ENCODE results near the gene RBM5.

The RBM5 gene

DNA sequence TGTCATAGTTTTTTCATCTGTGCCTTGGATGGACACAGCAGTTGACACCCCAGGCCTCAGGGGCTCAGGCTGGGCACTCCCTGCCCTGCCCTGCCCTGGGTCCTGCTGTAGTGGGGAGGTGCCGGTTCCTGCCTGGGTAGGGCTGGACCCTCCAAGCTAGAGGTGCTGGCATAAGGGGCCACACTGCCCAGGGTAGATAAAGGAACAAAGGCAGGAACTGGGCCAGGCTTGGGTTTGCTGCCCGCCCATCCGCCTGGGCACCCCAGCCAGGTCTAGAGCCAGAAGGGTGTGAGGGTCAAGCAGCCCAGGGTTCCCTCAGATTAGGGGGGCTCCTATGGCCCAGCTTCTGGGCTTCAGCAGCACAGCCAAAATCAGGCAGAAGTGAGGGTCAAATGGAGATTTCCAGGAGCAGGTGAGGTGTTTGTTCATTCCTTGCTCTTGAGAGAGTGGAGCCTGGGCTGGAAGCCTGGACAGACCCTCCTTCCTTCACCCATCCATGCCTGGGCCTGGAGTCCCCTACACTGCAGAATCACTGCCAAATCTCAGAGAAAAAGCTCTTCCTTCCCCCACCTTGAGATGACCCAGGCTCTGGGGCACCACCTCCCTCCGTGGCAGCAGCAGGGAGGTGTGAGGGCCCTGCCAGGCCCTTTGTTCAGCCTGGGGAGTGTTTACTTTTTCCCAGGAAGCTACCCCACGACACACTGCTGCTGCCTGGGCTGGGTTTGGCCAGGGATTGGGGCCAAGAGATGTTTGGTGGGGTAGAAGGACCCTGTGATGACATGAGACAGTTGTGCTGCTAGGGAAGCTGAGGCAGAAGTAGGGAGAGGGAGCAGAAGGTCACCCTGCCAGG lies 73.5 kb downstream of the RBM5 start:
- no peak for DNase-seq (ENCODE audit: low read depth)

DNA sequence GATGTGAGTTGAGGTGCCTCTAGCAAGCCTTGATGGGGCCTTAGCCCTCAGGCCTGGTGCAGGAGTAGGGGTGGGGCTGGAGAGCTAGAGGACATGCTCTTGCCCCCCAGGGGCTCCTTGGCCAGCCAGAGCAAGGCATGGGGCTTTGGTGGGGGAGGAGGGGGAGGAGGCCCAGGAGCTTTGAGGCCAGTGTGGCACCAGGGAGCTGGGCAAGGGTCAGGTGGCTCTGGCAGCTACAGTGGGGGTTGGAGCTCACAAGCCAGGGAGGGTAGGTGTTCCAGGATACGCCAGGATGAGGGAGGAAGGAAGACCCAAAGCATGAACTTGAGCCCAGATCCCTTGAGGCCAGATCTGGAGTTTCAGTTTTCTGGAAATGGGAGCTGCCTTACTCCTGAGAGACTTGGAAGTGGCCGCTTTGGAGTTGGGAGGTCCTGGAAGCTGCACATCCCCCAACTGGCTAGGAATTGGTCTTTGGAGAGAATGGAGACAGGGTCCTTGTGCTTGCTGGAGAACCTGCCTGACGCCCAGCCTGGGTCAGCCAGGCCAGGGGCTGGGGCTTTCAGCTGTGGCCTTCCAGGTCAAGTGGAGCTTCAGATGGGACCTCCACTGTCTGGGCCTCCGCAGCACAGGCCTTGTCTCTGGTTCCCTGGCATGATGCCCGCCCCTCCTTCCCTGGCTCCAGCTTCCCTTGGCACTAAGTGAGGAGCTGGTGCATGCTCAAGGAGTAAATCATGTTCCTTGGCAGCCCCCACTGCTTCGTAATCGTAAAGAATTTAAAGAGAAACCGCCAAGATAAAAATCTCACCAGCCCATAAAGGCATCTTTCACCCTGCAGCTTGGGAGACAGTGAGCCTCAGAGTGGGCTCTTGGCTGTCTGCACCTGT lies 75.1 kb downstream of the RBM5 start:
- no peak for DNase-seq (ENCODE audit: low read depth)

DNA sequence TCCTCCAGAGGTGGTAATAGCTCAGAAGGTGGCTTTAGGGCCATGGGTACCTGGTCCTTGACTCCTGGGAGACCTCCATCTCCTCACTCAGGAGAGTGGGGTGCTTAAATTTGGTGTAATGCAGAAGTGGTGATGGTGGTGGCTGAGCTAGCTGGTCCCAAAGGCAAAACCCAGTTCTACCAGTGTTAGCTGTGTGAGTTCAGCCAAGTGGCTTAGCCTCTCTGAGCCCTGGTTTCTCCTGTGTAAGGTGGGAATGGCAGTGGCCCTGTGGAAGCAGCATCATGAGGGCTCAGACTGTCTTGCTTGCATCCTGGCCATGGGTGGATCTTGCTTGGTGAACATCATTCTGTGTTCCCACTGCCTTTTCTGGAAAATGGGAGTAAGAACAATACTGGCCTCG lies 75.8 kb downstream of the RBM5 start:
- DNase-seq (ENCODE audit: low read depth) = no peak

DNA sequence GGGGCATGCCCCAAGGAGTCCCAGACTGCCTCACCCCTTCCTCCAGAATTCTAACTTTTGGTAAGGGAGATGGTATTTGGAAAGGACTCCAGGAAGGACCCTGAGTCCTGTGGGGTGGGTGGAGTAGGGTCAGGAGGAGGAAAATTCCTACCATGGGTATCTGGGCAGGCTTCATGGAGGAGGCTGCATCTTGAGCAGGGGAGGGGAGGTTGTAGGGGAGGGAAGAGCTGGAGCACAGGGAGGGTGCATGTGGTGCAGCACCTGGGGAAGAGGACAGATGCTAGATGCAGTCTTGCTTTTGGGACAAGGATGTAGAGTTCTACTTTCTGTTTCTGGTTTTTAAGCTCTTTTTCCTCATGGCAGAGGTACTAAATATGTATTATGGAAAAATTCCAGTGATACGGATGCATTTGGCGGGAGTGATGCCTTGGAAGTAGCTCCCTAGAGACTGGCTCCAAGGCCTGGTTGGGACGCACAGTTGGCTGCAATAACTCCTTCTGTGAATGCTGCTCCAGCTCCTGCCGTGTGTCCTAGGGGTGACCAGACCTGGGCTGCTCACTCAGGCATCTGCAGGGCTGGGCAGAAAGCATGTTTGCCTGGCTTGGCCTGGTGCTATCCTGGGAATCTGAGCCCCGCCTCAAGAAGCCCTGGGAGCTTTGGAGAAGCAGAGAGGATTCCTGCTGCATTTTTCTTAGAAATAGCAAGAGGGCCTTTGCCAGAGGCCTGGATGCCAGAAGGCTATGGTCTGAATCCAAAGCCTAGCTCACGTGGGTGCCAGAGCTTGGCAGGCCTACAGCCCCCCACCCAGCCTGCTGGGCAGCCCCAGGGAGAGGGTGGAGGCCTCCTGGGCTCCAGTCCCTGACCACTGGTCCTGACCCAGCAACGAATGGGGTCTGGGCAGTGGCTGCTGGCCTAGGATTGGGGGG lies 76.5 kb downstream of the RBM5 start:
- DNase-seq (ENCODE audit: low read depth) = no peak

DNA sequence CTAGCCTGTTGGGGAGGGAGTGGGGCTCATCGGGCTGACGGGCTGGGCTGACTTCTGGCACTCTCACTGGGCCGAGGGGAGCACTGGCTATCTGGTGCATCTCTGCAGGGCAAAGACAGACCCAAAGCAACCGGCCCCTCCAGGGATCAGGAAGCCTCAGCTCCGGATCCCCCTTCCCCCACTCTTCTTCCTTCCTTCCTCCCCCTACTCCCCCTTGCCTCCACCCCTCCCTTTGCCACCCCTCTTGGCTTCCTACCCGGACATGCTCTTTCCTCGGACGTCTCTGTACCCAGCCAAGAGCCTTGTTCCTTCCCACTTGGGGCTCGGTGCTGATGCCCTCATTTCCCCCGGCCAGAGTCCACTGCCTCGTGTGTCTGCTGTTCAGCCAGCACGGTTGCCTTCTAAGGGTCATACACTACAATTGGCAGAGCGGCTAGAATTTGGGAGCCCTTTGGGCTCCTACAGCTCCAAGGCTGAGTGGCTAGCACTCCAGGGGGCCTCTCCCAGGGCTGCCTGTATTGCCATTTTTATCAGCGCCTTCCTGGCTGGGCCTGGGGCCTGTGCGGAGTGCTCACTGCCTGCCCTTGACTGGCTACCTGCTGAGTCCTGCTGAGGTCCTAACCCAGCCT lies 77.3 kb downstream of the RBM5 start:
- DNase-seq (ENCODE audit: low read depth) = no peak

DNA sequence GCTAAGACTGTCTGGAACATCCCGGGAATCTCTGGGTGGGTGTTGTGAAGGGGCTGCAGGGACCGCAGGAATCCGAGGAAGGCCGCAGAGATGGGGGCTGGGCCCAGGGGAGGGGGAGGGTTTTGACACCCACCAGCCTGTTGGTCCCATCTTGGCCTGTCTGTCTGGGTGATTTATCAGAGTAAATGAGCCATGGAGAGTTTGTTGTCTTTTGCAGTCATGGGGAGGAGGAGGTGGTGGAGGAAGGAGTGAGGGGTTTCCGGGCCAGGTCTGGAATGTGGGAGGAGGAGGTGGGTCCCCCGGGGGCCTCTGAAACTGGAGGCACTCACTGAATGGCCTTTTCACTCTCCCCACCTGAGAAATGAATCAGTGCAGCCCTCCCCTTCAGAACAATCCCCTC lies 77.9 kb downstream of the RBM5 start:
- no peak for DNase-seq (ENCODE audit: low read depth)

DNA sequence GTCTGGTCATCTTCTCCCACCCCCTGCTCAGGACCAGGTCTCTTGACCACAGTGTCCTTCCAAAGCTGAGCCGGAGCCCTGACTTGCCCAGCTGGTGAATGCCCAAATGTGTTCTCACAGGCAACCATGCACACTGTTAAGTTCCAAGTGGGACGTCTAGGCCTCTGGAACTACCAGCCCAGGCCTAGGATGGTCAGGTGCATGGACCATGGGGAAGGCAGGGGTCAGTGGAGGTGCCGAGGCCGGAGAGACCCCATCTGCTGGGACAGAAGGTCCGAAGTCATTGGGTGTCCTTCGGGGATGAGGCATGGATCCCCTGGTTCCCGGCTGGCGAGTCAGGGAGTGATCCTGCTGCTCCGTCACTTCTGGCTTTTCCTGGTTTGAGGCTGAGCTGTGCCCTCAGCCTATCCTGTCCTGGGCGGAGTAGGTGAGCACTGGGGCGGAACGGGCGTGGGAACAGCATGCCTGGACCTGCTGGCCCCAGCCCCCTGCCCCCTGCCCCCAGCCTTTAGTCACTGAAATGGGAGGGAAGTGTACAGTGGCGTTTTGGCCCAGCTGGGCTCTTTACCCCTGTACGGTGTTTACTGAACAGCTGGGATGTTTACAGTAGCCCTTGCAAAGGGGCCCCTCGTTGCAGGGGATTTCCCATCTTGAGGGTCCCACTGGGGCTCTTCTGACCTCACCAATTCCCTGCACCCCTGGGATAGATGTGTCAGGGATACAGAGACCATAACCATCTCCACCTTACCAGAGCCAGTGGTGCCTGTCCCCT lies 78.5 kb downstream of the RBM5 start:
- DNase-seq (ENCODE audit: low read depth) = no peak

DNA sequence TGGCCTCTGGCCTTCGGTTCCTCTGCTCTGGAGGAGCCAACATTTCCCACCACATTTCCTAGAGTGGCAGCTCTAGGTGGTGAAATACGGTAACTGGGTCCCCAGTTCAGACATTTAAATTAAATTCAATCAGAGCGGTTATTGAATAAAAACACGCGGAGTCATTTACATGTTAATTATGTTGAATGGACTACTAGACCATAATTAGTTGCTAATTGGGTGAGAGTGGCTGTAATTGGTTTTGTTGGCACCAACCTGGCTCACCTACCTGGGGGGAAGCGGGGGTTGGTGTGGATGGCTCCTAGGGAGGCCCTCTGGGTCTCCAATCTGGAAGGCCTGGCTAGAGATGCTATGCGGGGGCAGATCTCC lies 79.1 kb downstream of the RBM5 start:
- no peak for DNase-seq (ENCODE audit: low read depth)

DNA sequence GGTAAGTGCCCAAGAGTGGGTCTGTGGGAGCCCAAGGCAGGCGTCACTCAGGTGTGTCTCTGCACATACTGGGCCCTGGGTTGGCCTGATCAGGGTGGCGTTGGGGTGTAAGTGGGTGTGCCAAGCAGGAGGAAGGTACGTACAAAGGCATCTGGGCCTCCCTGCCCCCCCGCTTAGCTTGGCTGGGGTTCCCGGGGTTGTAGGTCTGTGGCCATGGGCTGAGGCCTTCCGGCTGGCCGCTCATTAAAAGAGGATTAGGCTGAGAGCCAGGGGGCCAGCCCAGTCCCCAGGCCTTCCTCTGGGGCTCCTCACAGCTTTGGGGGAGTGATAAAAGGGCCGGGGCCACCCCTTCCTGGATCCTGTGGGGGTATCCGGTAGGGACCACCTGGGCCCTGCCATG lies 79.7 kb downstream of the RBM5 start:
- no peak for DNase-seq (ENCODE audit: low read depth)

All from stimulated activated CD8-positive, alpha-beta memory T cell treated with anti-CD3 and anti-CD28 coated beads, Interleukin-7, amount 100 ng/mL, for 24 hours (primary cell).